Stimulated activated naive CD4-positive, alpha-beta T cell (primary cell): ENCODE data around the gene SNX1.

Experiments used
- DNase-seq, 6 experiments: peaks; one replicate each; lab custom pipeline; 2025; lab: John Stamatoyannopoulos, UW

The SNX1 gene

GRCh38 chr15:64146520-64146884, 50.7 kb downstream of the SNX1 start:
- no peak for DNase-seq

- no peak for DNase-seq
Measured at GRCh38 chr15:64146885-64147681, 51.3 kb downstream of the SNX1 start.

GRCh38 chr15:64148168-64148567, 52.4 kb downstream of the SNX1 start:
- no peak for DNase-seq

GRCh38 chr15:64148581-64148980, 52.8 kb downstream of the SNX1 start:
- no peak for DNase-seq

- no peak for DNase-seq
Measured at GRCh38 chr15:64149424-64149823, 53.6 kb downstream of the SNX1 start.

- DNase-seq: no peak
Measured at GRCh38 chr15:64149893-64150578, 54.3 kb downstream of the SNX1 start.

- peak in 5 of 6 experiments; percentile 5 to 40 (median 25) for DNase-seq
Measured at GRCh38 chr15:64151727-64152506, 56.1 kb downstream of the SNX1 start, which contains the start of gene SNX22. SNX22 (plus strand) TSS chr15:64151731; CDS start chr15:64151776, 45 bp downstream.

GRCh38 chr15:64152507-64153387, 57.0 kb downstream of the SNX1 start:
- peak in 2 of 6 experiments; percentile 15 to 22 for DNase-seq

GRCh38 chr15:64153480-64154367, 57.9 kb downstream of the SNX1 start:
- peak; percentile 71 to 90 (median 82) for DNase-seq

- no peak for DNase-seq
Measured at GRCh38 chr15:64155802-64156651, 60.2 kb downstream of the SNX1 start.

DNA sequence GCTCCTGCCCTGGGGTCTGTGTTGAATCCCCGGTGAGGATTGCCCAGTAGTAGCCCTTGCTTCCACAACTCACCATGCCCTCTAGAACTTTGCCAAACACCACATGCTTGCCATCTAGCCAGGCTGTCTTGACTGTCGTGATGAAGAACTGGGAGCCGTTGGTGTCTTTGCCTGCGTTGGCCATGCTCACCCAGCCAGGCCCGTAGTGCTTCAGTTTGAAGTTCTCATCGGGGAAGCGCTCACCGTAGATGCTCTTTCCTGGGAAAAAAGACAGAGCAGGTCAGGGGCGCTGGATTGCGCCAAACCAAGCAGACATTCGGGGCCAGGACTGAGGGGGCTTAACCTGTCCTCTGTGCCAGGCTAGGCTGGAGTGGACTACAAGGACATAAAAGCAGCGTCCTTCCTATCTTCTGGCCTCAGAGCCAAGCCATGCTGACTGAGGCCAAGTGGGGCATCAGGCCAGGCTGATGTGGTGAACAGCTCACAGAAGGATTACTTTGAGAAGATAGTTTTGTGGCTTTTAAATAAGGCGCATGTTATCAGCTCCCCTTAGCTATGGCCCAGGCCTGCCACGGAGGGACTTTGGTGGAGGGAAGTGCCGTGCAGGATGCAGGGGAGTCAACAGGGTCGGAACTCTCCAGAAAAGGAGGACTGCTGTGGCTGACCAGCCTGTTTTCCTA, 61.0 kb downstream of the SNX1 start:
- no peak for DNase-seq

DNA sequence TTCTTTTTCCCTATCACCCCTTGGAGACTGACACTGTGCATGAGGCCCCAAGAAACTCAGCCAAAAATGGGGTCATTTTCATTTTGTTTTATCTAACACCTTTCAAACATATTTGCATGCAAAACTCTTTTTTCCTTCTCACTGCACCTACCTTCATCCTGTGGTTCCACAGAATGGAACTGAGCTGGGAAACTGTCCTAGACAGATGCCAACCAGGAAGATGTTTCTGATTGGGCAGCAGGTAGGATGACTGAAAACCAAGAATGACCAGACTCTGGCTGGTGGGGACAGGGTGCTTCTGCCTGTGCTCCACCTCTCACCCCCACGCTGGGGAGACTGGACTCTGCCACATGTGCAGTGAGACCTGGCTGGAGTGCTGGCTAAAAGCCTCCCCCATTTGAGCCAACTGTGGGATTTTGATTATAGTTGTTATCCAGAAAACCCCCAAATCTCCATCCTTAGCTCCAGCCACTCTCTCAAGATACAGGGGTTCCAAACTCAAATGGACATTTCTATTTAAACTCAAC, 61.9 kb downstream of the SNX1 start:
- DNase-seq: no peak

GRCh38 chr15:64158363-64159134, 62.8 kb downstream of the SNX1 start:
- DNase-seq: no peak

DNA sequence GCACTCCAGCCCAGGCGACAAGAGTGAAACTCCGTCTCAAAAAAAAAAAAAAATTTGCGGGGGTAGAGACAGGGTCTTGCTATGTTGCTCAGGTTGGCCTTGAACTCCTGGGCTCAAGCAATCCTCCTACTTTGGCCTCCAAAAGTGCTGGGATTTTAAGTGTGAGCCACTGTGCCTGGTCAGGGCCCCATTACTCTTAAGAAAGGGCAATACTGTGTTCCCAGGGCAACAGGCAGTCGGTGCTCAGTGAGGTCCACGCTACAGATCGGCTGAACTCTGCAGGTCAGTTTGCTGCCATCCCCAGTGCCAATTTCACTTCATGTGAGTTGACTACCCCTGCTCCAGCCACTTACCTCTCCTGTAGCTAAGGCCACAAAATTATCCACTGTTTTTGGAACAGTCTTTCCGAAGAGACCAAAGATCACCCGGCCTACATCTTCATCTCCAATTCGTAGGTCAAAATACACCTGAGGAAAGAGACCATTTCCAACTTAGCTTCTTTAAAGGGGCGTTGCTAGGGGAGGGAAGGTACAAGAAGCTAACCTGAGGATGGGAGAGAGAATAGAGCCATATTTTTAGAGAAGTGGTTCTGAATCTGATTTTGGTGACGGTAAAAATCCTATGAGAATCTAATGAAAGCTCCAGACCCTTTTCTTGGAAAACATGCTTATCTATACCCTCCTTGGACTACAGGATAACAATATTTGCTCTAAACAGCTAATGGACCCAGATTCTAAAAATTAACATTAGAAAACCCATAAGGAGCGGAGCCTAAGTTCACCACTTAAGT, 66.1 kb downstream of the SNX1 start:
- peak in 1 of 6 experiments; percentile 21 for DNase-seq

DNA sequence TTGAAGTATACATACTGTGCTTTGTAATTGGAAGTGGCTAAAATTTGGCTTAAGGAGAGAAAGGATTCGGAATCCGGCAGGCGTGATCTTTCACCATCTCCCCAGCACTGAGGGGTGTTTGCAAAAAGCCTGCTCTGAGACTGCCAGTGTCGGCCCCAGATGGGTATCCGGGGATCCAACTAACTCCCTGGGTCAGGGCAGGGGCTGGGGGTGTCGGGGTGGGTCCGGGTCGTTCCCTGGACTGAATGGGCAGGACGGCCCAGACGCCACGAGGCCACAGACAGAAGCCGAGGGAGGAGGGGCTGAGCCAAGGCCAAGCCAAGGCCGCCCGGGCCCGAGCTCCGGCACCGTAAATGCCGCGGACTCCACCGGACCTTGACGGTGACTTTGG, 66.7 kb downstream of the SNX1 start:
- peak in 1 of 6 experiments; percentile 46 for DNase-seq

DNA sequence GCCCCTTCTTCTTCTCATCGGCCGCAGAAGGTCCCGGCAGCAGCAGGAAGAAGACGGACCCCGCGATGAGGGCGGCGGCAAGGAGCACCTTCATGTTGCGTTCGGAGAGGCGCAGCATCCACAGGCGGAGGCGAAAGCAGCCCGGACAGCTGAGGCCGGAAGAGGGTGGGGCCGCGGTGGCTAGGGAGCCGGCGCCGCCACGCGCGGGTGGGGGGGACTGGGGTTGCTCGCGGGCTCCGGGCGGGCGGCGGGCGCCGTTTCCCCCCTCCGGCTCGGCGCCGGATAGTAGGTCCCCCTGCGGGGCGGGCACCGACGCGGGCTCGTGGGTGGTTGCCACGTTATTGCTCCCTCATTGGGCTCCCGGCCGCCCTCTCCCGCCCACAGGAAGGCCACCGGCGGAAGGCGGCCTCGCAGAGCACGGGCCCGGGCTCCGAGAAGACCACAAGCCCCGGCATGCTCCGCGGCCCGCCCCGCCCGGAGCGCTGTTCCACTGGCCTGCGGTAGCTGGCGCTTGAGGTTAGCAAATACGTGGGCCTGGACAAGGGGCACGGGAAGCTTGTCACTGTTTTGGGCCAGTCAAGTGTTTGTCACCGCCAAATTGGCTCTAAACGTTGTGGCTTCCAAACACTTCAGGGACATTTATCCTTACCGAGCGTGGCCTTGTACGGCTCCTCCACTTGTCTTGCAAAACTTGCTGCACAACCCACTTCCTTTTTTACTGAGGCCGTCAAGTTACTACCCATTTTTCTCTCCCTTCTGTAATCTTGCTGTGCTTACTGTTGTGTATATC, 67.3 kb downstream of the SNX1 start, which contains the start of gene PPIB:
PPIB (minus strand) TSS at position 154 of the 790 bp plus-strand sequence; CDS start at position 118, 36 bp downstream.
- peak; percentile 90 to 95 (median 94) for DNase-seq
